HEK293T (cell line): Measurements from ENCODE around the gene SNED1.

Experiments
- CTCF ChIA-PET: fragments of 350-600 bp; formaldehyde crosslinking; extraction: SDS; loops from one replicate; lab custom pipeline; 2021; ENCODE audit warnings: antibody characterized with exemption, inconsistent platforms; lab: Yijun Ruan, JAX
- POLR2A ChIA-PET: fragments of 350-600 bp; formaldehyde crosslinking; extraction: SDS; loops from one replicate; lab custom pipeline; 2020; ENCODE audit warnings: antibody characterized with exemption, inconsistent platforms; lab: Yijun Ruan, JAX
- DNase-seq: peaks from one replicate; pipeline ENCODE4 v3.0.0; 2012; ENCODE audit warnings: mixed read lengths; ENCODE audit errors: extremely low spot score
- ARNT ChIP-seq: fragments of 450-650 bp; IDR thresholded peaks from 2 replicates; pipeline ENCODE4 v1.6.1; 2017; ENCODE audit warnings: mild to moderate bottlenecking
- BHLHE40 ChIP-seq: fragments of 450-650 bp; IDR thresholded peaks from 2 replicates; pipeline ENCODE4 v1.6.1; 2016; ENCODE audit warnings: mild to moderate bottlenecking, moderate library complexity, borderline replicate concordance
- CTBP1 ChIP-seq: fragments of 450-650 bp; IDR thresholded peaks from 2 replicates; pipeline ENCODE4 v1.6.1; 2016; ENCODE audit warnings: borderline replicate concordance
- ELF4 ChIP-seq: fragments of 450-650 bp; IDR thresholded peaks from 2 replicates; pipeline ENCODE4 v1.6.1; 2017; ENCODE audit warnings: antibody characterized with exemption
- FOXA1 ChIP-seq: fragments of 450-650 bp; IDR thresholded peaks from 2 replicates; pipeline ENCODE4 v1.6.1; 2016; ENCODE audit warnings: mild to moderate bottlenecking
- FOXK2 ChIP-seq: fragments of 450-650 bp; IDR thresholded peaks from 2 replicates; pipeline ENCODE4 v1.6.1; 2016; ENCODE audit warnings: mild to moderate bottlenecking
- FOXM1 ChIP-seq: fragments of 450-650 bp; IDR thresholded peaks from 2 replicates; pipeline ENCODE4 v1.6.1; 2017; ENCODE audit warnings: mild to moderate bottlenecking, borderline replicate concordance
- HDGF ChIP-seq: fragments of 450-650 bp; IDR thresholded peaks from 2 replicates; pipeline ENCODE4 v1.6.1; 2017; ENCODE audit warnings: antibody characterized with exemption, borderline replicate concordance
- L3MBTL2 ChIP-seq: fragments of 450-650 bp; conservative IDR thresholded peaks from 2 replicates; pipeline ENCODE4 v1.6.1; 2016; ENCODE audit warnings: mild to moderate bottlenecking
- LEF1 ChIP-seq: fragments of 450-650 bp; IDR thresholded peaks from 2 replicates; pipeline ENCODE4 v1.6.1; 2017; ENCODE audit warnings: mild to moderate bottlenecking, borderline replicate concordance
- NFRKB ChIP-seq: fragments of 450-650 bp; IDR thresholded peaks from 2 replicates; pipeline ENCODE4 v1.6.1; 2016; ENCODE audit warnings: mild to moderate bottlenecking, moderate library complexity
- SP1 ChIP-seq: fragments of 450-650 bp; IDR thresholded peaks from 2 replicates; pipeline ENCODE4 v1.6.1; 2017
- SUZ12 ChIP-seq: fragments of 450-650 bp; IDR thresholded peaks from 2 replicates; pipeline ENCODE4 v1.6.1; 2016; ENCODE audit warnings: mild to moderate bottlenecking
- TARDBP ChIP-seq: fragments of 450-650 bp; IDR thresholded peaks from 2 replicates; pipeline ENCODE4 v1.6.1; 2016
- ZNF384 ChIP-seq: fragments of 450-650 bp; IDR thresholded peaks from 2 replicates; pipeline ENCODE4 v1.6.1; 2016
- TF ChIP-seq, protein P1 (sequence below): fragments of 450-650 bp; IDR thresholded peaks from 2 replicates; pipeline ENCODE4 v1.6.1; 2016

Gene SNED1

DNA sequence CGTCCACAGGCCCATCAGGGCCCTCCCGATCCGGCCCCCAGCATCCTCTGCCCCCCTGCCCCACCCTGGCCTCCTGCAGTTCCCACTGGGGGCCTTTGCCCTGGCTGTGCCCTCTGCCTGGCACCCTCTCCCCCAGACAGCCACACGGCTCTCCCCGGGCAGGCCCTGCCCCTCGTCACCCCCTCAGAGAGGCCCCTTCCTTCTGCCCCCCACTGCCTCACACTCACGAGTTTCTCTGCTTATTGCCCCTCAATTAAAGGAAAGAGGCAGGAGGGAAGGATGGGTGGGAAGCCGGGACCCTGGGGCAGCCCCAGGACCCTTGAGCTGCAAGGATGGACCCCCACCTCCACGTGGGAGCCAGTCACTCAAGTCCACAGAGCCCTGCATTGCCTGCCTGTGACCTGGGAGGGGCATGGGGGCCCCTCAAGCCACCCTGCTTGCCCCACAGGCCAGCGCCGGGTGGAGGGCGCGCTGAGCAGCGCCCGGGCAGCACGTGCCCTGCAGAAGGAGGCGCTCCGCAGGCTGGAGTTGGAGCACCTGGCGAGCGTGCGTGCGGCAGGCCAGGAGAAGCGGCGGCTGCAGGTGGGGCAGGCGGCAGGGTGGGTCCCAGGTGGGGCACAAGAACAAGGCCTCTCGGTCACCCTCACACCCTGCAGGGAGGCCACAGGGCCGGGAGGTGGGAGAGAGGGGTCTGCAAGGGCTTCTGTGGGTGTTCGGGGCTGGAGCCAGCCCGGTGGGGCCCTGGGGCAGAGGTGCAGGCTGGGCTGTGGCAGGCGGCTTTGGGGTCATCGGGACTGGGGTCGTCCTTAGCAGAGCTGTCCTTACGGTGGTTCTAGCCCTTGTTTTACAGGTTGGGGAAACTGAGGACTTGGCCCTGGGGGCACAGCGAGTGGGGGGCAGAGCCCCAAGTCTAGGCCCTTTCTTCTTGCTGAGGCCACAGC, 30.5 kb upstream of the SNED1 start:
- ChIA-PET POLR2A (interaction anchor here (0.6 kb wide), 1 partner anchor 56 kb away, joined by 3 read pairs; no protein-coding TSS in a partner anchor), CTCF (no interaction called here)
- TF ChIP-seq HDGF: no peak
- TF ChIP-seq ELF4: no peak
- no peak for TF ChIP-seq ARNT
- no peak for TF ChIP-seq SP1
- TF ChIP-seq FOXK2: no peak
- TF ChIP-seq TARDBP: no peak
- no peak for TF ChIP-seq SUZ12
- TF ChIP-seq CTBP1: no peak
- no peak for TF ChIP-seq L3MBTL2
- TF ChIP-seq NFRKB: no peak
- no peak for TF ChIP-seq BHLHE40
- TF ChIP-seq FOXA1: no peak
- TF ChIP-seq LEF1: no peak
- TF ChIP-seq, protein P1, sequence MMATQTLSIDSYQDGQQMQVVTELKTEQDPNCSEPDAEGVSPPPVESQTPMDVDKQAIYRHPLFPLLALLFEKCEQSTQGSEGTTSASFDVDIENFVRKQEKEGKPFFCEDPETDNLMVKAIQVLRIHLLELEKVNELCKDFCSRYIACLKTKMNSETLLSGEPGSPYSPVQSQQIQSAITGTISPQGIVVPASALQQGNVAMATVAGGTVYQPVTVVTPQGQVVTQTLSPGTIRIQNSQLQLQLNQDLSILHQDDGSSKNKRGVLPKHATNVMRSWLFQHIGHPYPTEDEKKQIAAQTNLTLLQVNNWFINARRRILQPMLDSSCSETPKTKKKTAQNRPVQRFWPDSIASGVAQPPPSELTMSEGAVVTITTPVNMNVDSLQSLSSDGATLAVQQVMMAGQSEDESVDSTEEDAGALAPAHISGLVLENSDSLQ: no peak
- no peak for TF ChIP-seq ZNF384
- TF ChIP-seq FOXM1: no peak
- no peak for DNase-seq

DNA sequence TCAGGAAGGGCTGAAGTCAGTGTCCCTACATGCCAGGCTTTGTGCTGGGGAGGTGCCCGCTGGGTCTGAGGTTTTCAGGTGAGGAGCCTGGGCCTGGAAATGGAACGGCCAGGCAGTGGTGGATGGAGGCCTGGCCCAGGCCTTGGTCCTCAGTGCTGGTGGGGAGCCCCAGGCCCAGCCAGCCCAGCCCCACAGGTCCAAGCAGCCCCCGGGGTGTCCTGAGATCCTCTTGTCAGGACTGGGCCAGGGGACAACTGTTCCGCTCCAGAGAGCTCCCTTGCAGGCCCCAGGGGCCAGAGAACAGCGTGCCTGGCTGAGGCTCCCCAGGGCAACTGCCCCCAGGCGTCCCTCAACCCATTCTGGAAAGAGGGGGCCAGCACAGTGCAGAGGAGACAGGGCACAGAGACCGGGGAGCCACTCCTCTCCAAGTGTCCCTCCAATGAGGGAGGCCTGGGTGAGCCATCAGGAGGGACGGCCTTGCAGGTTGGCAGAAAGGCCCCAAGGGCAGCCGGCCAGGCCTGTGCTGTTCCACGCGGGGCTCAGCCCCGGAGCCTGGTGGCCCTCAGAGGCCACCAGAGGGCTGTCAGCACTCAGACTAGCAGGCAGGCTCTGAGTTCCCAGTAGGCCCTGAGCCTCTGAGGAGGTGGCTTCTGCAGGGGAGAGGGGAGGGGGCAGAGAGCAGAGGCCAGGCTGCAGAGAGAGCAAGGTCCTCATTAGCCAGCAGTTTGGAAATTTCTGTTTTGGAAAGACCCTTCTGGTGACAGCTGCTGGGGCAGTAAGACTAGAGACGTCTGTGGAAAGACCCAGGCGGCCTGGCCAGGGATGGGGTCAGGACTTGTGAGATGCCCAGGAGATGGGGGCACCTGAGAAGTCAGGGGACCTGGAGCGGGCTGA, 29.4 kb upstream of the SNED1 start:
- ChIA-PET POLR2A (interaction anchor here (0.6 kb wide), 1 partner anchor 57 kb away, joined by 3 read pairs; no protein-coding TSS in a partner anchor), CTCF (no interaction called here)
- DNase-seq: no peak
- TF ChIP-seq FOXK2: no peak
- TF ChIP-seq TARDBP: no peak
- no peak for TF ChIP-seq BHLHE40
- TF ChIP-seq FOXM1: no peak
- TF ChIP-seq HDGF: no peak
- no peak for TF ChIP-seq FOXA1
- no peak for TF ChIP-seq ELF4
- TF ChIP-seq ZNF384: no peak
- TF ChIP-seq SUZ12: no peak
- no peak for TF ChIP-seq SP1
- TF ChIP-seq CTBP1: no peak
- no peak for TF ChIP-seq LEF1
- no peak for TF ChIP-seq ARNT
- no peak for TF ChIP-seq L3MBTL2
- TF ChIP-seq, protein P1: no peak
- TF ChIP-seq NFRKB: no peak

DNA sequence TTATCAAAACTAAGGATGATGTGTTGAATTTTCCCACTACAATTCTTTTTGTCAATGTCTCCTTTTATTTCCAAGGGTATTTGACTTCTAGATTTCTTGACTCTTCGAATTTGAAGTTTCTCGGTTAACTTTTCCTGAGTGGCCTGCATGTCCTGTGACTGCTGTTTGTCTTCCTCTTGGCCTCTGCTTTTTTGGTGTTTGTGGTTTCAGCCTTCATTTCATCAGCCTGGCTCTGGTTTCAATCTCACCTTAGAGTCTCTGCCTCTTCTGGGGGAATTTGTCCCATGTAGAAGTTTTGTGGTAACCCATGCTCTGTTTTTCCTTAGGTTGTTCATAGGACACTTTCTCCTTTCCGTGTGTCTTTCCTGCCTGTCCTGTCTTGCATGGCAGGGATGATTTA, 28.3 kb upstream of the SNED1 start:
- TF ChIP-seq ARNT (no peak), FOXK2 (no peak), SUZ12 (no peak), FOXA1 (no peak), TARDBP (no peak), L3MBTL2 (no peak), LEF1 (no peak), FOXM1 (no peak), BHLHE40 (no peak), ELF4 (no peak), ZNF384 (no peak), SP1 (no peak), CTBP1 (no peak)
- TF ChIP-seq, protein P1: no peak
- CTCF ChIA-PET: no interaction called here
- POLR2A ChIA-PET: no interaction called here

DNA sequence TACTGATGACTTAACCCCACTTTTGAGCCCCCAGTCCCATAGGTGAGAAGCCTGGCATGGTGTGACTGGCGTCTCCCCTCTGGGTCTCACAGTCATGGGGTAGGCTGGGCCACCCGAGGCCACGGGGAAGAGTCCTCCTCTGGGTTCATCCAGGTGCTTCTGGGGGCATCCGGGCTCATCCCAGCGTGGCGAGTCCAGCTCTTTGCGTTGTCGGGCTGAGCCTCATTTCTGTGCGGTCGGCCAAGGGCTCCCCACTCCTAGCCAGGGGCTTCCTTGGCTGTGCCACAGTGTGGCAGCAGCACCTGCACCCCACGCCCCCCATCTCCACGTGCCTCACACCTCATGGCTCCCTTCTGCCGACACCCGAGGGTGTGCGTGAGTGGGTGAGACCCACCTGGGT, 27.6 kb upstream of the SNED1 start:
- DNase-seq: no peak
- ChIA-PET POLR2A (no interaction called here), CTCF (no interaction called here)
- TF ChIP-seq FOXK2 (no peak), BHLHE40 (no peak), ARNT (no peak), SUZ12 (no peak), NFRKB (no peak), FOXM1 (no peak), HDGF (no peak), LEF1 (no peak), TARDBP (no peak), L3MBTL2 (no peak), ELF4 (no peak), SP1 (no peak), FOXA1 (no peak), CTBP1 (no peak)
- TF ChIP-seq, protein P1: no peak

More for the DNA sequence above, 28.3 kb upstream of the SNED1 start:
- DNase-seq: no peak
